K562 (cell line): ENCODE measurements around the gene DNAJC6. TPM values are rescaled to one million over a fixed set of nuclear protein-coding genes. Genes with fewer than 3 reads are reported as not detected.

Experiments
- ARNT ChIP-seq, 2 experiments: fragments of 450-650 bp; IDR thresholded peaks; 2 replicates each; pipeline ENCODE4 v1.6.1; 2016; ENCODE audit warnings: mild to moderate bottlenecking in 1 of 2
- ATF6 ChIP-seq: sonication (generic); formaldehyde crosslinking; IDR thresholded peaks from 2 replicates; pipeline ENCODE4 v1.4.0; 2020; ENCODE audit warnings: mild to moderate bottlenecking, missing genetic modification reagents
- CHD1 ChIP-seq: fragments of 200-600 bp; sonication (generic); IDR thresholded peaks from one replicate; pipeline ENCODE4 v1.6.1; 2012; ENCODE audit warnings: mild to moderate bottlenecking, moderate library complexity, low read length, inconsistent platforms
- CTBP1 ChIP-seq: fragments of 450-650 bp; IDR thresholded peaks from 2 replicates; pipeline ENCODE4 v1.6.1; 2016; ENCODE audit warnings: borderline replicate concordance
- E2F3 ChIP-seq: fragments of 250-450 bp; sonication (Bioruptor Pico); IDR thresholded peaks from 2 replicates; pipeline ENCODE4 v1.4.0; 2020; ENCODE audit warnings: mild to moderate bottlenecking
- FOXA1 ChIP-seq: fragments of 450-650 bp; IDR thresholded peaks from 2 replicates; pipeline ENCODE4 v1.6.1; 2016; ENCODE audit warnings: mild to moderate bottlenecking, borderline replicate concordance
- MAFK ChIP-seq: IDR thresholded peaks from 2 replicates; pipeline ENCODE4 v1.6.1; 2011; ENCODE audit warnings: low read length, improper control_type of control experiment
- NR1H2 ChIP-seq: sonication (generic); formaldehyde crosslinking; IDR thresholded peaks from 2 replicates; pipeline ENCODE4 v1.4.0; 2020; ENCODE audit warnings: mild to moderate bottlenecking, missing genetic modification reagents
- POLR3G ChIP-seq: IDR thresholded peaks from 2 replicates; pipeline ENCODE4 v1.6.1; 2011; ENCODE audit not compliant: insufficient read length, insufficient replicate concordance; ENCODE audit errors: extremely low read depth
- REST ChIP-seq, 2 experiments: fragments of 450-650 bp; formaldehyde crosslinking in 1 of 2; IDR thresholded peaks; 2 replicates each; pipeline versions ENCODE4 v1.4.0 to v1.6.1; 2014 to 2020; ENCODE audit warnings: mild to moderate bottlenecking in 2 of 2, borderline replicate concordance in 1 of 2, low read depth in 1 of 2
- SREBF1 ChIP-seq: fragments of 150-350 bp; IDR thresholded peaks from 2 replicates; pipeline ENCODE4 v1.6.1; 2014; ENCODE audit warnings: antibody characterized with exemption, low read depth, low read length, borderline replicate concordance
- TRIM24 ChIP-seq, 2 experiments: fragments of 450-650 bp; IDR thresholded peaks; 2 replicates each; pipeline ENCODE4 v1.6.1; 2016
- XRCC3 ChIP-seq: fragments of 450-650 bp; IDR thresholded peaks from 2 replicates; pipeline ENCODE4 v1.6.1; 2017; ENCODE audit warnings: mild to moderate bottlenecking, moderate library complexity
- ZC3H8 ChIP-seq: fragments of 450-650 bp; IDR thresholded peaks from 2 replicates; pipeline ENCODE4 v1.6.1; 2017
- ZFPM2 ChIP-seq: fragments of 250-450 bp; sonication (Bioruptor Pico); IDR thresholded peaks from 2 replicates; pipeline ENCODE4 v1.5.1; 2022; ENCODE audit warnings: mild to moderate bottlenecking
- ZKSCAN1 ChIP-seq: fragments of 150-350 bp; IDR thresholded peaks from 2 replicates; pipeline ENCODE4 v1.6.1; 2016; ENCODE audit warnings: low read depth, low read length
- ZNF217 ChIP-seq: sonication (generic); formaldehyde crosslinking; IDR thresholded peaks from 2 replicates; pipeline ENCODE4 v1.8.0; 2022; ENCODE audit warnings: mild to moderate bottlenecking, missing genetic modification reagents
- ZNF232 ChIP-seq: sonication (generic); formaldehyde crosslinking; IDR thresholded peaks from 2 replicates; pipeline ENCODE4 v1.8.0; 2022; ENCODE audit warnings: mild to moderate bottlenecking, missing genetic modification reagents
- ZNF589 ChIP-seq: fragments of 200-800 bp; sonication (Bioruptor generic); IDR thresholded peaks from 2 replicates; pipeline ENCODE4 v1.6.1; 2016; ENCODE audit warnings: low read depth, missing genetic modification characterization, missing compliant biosample characterization
- ZNF780A ChIP-seq: fragments of 250-450 bp; sonication (Bioruptor Pico); IDR thresholded peaks from 2 replicates; pipeline ENCODE4 v1.5.0; 2021; ENCODE audit warnings: mild to moderate bottlenecking
- polyA plus RNA-seq, 8 experiments: library from polyadenylated mRNA; depleted of rRNA in 4 of 8; stranded (reverse) in 5 of 8; unstranded in 3 of 8; fragments of >200 nt; fragmentation: Nextera tagmentation in 2 of 8; fragmentation: Illumina TruSeq in 1 of 8; extraction: Ambion mirVana in 2 of 8; extraction: Trizol in 1 of 8; gene quantifications; 2 replicates each; pipeline versions ENCODE4 v1.2.1 to v1.2.3, GENCODE V29; 2011 to 2014; ENCODE audit warnings: inconsistent platforms in 1 of 8, missing spikeins in 1 of 8
- total RNA-seq, 7 experiments: library from RNA; depleted of rRNA in 6 of 7; stranded (reverse); fragments of >200 nt in 6 of 7; fragmentation: Illumina TruSeq in 2 of 7; extraction: Trizol in 2 of 7; gene quantifications; 2 replicates each; pipeline versions ENCODE4 v1.2.1 to v1.2.3, GENCODE V29; 2011 to 2021; ENCODE audit warnings: low replicate concordance in 1 of 7

DNAJC6 gene
- total and polyA plus RNA-seq, 9 of the 15 experiments (the other 6 are each of a cell fraction or from before 2014, with no cell fraction given), result 6.7 to 78.7 (median 28.0) TPM

- no peak for TF ChIP-seq POLR3G
- TF ChIP-seq ATF6 (CRISPR knock-in tag), result peak; percentile 62; the same call in 1 of the 2 replicates
- no peak for TF ChIP-seq MAFK
- TF ChIP-seq ARNT (IDR thresholded peaks at IDR 0.05), result 0 out of 4 replicates have a peak, but pooled peaks of 1 of the 2 experiments have one; percentile 19
- peak in 1 of 2 experiments; percentile 20; a peak in 1 of 4 replicates for TF ChIP-seq TRIM24 (IDR thresholded peaks at IDR 0.05)
- TF ChIP-seq E2F3 (CRISPR knock-in tag), result 0 out of 2 replicates have a peak, but pooled peaks have one; percentile 39
- no peak for TF ChIP-seq ZKSCAN1
- no peak for TF ChIP-seq FOXA1
- no peak for TF ChIP-seq NR1H2 (CRISPR knock-in tag)
- no peak for TF ChIP-seq ZNF780A (CRISPR knock-in tag)
- no peak for TF ChIP-seq CHD1
- TF ChIP-seq ZFPM2, result no peak
- TF ChIP-seq ZNF217 (CRISPR knock-in tag), result no peak; the same call in 1 of the 2 replicates
- TF ChIP-seq SREBF1, result no peak
- TF ChIP-seq ZC3H8, result no peak
- peak; percentile 35; the same call in 1 of the 2 replicates for TF ChIP-seq CTBP1
- peak; percentile 93 for TF ChIP-seq ZNF232
- peak; percentile 100 for TF ChIP-seq REST (IDR thresholded peaks at IDR 0.05; ENCODE audit: borderline replicate concordance)
- TF ChIP-seq REST (CRISPR knock-in tag; IDR thresholded peaks at IDR 0.05; ENCODE audit: low read depth), result peak; percentile 100
- TF ChIP-seq XRCC3, result no peak
- TF ChIP-seq ZNF589, result no peak
These were observed at the start of gene DNAJC6 (continued) for GRCh38 chr1:65309304-65310077.
